HL-60/S4 (cell line): Measurements from ENCODE around the gene MEIG1.
"Not testable (repeated sequence)": the region's sequence is repeated elsewhere in the genome, so short reads cannot be mapped to it uniquely, and the experiment has no call there.

Experiments
- in situ Hi-C: fragments of 300-500 bp; cut with MboI; formaldehyde crosslinking; loops from 2 replicates; pipeline ENCODE4 v1.14.3; 2022; ENCODE audit warnings: low sequenced_read_pairs

The MEIG1 gene, protein sequence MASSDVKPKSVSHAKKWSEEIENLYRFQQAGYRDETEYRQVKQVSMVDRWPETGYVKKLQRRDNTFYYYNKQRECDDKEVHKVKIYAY

DNA sequence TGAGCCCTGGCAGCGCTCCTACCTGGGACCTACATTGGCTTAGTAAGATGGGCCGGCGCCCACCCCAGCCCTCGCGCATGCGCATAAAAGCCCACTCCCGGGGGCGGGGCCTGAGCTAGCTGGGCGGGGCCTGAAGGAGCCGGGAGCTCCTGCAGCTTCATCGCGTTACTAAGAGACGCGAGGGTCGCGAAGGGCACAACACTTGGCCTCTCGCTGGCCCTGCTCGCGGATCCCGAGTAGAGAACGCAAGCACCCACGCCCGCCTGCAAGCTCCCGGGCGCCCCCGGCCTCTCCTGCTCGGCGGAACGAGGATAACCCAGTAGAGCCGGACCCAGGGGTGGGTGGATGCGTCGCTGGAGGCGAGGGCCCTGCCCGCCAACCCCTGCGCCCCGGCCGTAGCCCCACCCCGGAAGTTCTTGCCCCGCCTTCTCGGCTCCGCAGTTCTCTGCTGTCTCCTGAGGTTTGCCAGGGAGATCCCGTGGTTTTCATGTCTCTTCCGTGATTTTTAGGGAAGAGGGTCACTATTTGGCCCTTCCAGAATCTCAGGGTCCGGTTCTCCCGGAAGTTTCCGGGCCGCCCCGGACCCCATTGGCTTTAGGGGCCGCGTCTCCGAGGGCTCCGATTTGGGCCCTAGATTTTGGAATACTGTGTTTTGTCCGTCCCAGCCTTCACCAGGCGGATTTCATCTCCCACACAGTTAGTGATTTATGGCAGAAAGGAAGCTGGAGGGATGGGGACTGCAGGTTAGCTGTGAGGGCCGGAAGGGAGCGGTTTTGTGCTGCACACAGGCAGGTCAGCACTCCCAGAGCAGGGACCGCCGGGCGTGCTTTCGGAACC lies at the start of gene MEIG1:
MEIG1 (plus strand) TSS at position 168 of the 837 bp plus-strand sequence. CDS start 7,081 bp downstream, outside the sequence.
- in situ Hi-C loops: no loop called here

DNA sequence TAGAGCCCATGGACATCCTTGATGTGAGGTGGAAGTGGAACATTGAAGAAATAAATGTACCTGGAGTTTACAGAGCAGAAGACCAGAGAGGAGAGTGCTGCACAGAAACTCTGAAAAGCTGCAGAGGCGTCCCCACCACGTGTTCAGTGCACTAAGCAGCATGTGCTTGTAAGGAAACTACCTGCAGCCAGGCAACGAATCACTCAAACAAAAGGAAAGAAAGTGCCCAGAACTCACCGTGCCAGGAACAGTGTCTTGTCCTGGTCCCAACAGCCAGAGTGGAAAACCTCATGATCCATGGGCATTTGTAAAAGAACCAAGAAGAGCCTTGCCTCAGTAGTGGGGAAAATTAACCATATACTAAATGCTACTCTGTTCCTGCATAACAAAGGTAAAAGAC lies 48.2 kb upstream of the MEIG1 start:
- in situ Hi-C loops: no loop called here

DNA sequence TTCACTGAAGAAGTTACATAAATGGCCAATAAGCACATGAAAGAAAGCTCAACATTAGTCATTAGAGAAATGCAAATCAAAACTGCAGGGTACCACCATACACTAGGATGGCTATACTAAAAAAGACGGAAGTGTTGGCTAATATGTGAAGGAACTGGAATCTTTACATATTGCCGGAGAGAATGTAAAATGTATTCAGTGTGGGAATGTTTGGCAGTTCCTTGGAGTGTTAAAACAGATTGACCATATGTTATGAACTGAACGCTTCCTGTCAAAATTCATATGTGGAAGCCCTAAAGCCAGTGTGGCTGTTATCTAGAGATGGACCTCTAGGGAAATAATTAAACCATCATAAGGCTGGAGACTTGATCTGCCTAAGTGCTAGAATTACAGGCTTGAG lies 47.4 kb upstream of the MEIG1 start:
- in situ Hi-C loops: no loop called here

DNA sequence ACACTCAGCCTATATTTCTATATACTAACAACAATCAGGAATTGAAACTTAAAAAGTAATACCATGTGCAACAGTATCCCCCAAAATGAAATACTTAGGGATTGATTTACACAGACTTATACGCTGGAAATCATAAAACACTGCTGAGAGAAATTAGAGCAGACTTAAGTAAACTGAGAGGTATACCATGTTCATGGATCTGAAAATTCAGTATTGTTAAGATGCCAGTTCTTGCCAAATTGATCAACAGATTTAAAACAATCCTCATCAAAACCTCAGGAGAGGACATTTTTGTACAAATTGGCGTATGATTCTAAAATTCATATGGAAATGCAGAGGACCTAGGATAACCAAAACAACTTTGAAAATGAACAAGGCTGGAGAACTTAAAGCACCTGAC lies 42.6 kb upstream of the MEIG1 start:
- in situ Hi-C loops: no loop called here

DNA sequence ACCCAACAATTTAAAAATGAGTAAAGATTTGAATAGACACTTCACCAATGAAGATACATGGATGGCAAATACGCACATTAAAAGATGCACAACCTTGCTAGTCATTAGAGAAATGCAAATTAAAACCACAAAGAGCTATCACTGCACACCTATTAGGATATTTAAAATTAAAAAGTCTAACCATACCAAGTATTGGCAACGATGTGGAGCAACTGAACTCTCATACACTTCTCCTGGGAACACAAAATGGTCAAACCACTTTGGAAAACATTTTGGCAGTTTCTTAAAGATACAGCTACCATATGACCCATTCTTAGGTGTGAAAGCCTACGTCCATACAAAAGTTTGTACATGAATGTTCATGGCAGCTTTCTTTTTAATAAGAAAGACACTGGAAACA lies 41.4 kb upstream of the MEIG1 start:
- in situ Hi-C loops: no loop called here

DNA sequence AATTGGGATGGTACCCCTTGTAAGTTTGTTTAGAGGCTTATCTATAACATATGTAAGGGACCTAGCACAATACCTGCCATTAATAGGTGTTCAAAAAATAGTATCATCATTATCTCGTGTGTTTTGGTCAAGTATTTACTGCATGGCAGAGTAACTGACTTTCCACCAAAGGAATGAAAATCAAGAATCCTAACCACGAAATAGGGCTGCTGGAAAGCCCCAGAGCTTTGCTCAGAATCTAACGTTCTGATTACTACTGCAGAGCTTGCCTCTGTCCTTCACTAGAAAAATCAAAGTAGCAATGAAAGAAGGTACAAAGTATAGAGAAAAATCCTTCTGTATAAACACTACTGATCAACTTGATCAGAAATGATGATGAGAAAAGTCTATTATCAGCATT lies 40.2 kb upstream of the MEIG1 start:
- in situ Hi-C loops: no loop called here

DNA sequence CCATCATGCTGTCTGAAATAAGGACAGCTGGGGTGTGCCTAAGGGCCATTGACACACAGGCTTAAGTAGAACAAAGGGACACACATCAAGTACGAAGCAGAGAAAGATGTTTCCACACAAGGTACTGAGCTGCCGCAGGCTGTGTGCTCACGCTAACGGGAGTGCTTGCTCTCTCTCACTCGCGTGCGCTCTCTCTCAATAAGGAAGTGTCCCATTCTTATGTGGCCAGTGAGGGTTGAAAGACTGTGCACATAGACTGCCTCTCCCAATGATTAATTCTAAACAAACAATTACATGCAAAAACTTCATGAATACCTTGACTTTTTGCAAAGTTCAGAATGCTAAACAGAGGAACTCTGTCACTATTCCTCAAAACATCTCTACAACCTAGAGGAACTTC lies 35.2 kb upstream of the MEIG1 start:
- in situ Hi-C loops: no loop called here

DNA sequence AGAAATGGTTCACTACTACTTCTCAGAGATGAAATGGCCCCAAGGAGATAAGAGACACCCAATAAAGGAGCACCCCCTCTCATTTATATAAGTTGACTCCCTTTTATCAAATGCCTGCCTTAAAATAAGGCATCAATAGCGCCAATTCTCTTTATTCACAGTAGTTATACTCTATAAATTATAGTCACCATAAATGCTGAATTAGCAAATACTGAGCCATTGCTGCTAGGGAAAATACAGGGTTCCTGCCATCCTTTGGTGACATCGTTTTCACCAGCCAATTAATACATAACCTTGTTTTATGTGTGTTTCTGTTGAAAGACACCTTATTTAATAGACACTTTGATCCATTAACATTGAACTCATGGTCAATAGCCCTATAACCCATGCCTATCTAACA lies 33.9 kb upstream of the MEIG1 start:
- in situ Hi-C loops: no loop called here

DNA sequence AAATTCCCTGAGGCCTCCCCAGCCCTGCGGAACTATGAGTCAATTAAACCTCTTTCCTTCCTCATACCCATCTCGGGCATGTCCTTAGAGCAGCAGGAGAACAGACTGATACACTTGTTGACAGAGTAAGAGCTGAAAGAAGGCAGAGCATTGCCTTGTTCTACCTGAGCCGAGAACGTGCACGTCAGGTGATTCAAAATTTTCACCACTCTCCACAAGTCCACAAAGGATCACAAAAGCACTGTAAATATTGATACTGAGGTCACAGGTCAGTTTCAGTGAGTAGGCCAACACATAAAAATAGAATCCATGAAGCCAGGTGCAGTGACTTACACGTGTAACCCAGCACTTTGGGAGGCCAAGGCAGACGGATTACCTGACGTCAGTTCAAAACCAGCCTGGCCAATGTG lies 33.1 kb upstream of the MEIG1 start:
- in situ Hi-C loops: no loop called here

DNA sequence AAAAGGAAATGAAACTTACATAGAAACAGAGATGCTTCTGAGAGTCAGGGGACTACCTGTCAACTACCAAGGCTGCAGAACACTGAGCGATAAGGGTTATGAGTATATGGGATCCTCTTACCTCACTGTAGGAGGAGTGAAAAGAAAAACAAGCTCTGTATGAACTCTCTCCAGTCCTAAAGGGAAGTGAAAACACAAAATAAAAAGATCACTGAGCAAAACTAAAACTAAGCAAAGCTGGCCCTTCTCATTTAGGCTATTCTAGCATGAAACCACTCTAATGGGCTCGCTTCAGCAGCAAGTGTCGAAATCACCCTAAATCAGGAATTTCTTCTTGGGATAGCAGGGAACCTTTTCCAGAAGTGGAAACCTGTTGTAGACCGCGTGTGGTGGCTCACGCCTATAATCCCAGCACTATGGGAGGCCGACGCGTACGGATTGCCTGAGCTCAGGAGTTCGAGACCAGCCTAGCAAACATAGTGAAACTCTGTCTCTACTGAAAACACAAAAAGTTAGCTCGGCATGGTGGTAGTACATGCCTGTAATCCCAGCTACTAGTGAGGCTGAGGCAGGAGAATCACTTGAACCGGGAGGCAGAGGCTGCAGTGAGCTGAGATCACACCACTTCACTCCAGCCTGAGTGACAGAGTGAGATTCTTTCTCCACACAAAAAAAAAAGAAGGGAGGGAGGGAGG lies 32.3 kb upstream of the MEIG1 start:
- in situ Hi-C loops: no loop called here

DNA sequence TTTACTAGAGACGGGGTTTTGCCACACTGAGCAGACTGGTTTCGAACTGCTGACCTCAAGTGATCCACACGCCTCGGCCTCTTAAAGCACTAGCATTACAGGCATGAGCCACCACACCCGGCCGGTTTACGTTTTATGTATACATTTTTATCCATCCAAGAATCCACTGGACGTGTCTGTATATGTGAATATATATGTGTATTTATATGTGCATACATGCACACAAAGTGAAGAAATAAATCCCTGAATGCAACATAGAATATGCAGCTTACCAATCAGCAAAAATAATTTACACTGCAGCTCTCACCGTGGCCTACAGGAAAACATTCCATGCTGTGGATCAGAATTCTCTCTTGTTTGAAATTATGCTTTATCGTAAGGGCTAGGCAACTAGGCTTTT lies 28.6 kb upstream of the MEIG1 start:
- in situ Hi-C loops: no loop called here

DNA sequence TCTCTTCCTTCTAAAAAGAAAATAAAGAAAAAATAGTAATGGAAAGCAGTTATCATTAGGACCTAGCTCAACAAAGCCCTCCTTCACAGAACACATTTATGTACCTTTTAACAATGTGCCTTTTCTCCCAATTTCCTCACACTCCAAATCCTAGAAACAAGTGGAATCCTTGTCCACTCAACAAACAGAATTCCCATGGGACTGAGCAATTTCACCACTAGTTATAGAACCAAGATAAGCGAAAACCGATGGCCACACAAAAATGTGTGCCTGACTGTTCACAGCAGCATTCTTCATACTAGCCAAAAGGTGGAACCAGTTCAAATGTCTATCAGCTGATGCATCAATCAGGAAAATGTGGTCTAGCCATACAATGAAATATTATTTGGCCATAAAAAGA lies 22.6 kb upstream of the MEIG1 start:
- in situ Hi-C loops: no loop called here

DNA sequence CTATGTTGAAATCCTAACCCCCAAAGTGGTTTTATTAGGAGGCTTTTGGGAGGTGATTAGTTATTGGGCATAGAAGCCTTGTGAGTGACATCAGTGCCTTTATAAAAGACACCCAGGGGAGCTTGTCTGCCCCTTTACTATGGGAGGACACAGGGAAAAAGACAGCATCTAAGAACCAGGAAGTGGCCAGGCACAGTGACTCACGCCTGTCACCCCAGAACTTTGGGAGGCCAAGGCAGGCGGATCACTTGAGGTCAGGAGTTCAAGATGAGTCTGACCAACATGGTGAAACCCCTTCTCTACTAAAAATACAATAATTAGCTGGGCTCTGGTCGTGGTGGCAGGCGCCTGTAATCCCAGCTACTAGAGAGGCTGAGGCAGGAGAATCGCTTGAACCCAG lies 20.2 kb upstream of the MEIG1 start:
- in situ Hi-C loops: not testable (repeated sequence)

DNA sequence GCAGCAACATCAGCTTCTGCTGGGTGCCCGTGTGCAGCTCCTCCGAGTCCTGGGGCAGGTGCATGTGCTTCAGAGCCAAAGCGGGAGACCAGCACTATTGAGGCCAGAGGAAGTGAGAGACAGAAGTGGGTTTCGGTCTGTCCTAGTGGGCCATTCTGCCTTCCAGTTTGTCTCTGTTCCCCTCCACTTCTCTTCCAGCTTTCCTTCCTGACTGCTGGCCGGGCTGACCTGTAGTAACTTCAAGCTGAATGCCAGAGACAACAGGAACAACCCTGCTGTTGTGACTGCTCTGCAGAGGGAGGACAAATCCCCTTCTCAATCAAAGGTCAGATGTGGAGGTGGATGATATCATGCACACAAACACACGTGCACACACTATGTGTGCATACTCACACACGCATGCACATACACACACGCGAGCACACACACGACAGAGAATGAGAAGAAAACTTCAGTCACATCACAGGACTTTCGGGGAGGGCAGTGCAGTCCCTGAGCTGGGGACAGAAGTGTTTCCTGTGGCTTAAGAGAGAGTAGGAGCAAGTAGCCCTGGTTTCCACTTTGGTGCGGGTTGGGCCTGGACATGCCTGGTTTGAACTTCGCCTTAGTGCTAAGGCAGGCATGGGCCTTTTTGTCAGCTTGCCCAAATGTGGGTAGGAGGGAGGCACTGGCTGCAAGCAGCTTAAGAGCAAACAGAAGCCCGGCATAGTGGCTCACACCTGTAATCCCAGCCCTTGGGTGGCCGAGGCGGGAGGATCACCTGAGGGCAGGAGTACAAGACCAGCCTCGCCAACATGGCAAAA lies 16.8 kb upstream of the MEIG1 start:
- in situ Hi-C loops: not testable (repeated sequence)

DNA sequence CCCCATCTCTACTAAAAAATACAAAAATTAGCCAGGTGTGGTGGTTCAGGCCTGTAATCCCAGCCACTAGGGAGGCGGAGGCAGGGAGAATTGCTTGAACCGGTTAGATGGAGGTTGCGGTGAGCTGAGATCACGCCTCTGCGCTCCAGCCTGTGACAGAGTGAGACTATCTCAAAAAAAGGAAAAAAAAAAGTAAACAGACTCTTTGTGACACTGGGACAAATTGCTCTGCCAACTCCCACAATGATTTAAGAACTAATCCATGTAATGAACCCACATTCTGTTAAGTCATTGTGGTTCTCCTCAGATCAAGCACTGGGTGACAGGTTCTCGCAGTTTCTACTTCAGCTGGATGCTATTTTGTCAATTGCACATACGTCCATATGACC lies 16.2 kb upstream of the MEIG1 start:
- in situ Hi-C loops: not testable (repeated sequence)

DNA sequence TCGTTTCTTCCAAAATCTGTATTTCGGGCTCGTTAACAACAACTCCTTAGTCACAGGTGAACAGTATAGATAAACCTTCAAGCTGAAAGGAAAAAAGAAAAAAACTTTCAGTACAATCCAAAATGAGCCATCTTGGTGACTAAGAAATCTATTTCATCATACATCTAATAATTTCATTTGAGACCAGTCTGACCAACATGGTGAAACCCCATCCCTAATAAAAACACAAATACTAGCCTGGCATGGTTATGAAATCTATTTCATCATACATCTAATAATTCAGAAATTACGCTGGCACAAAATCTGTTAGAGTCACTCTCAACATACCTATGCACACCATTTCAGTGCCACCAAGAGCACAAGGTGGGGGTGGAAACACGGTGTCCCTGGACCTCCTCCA lies 14.1 kb upstream of the MEIG1 start:
- in situ Hi-C loops: no loop called here

DNA sequence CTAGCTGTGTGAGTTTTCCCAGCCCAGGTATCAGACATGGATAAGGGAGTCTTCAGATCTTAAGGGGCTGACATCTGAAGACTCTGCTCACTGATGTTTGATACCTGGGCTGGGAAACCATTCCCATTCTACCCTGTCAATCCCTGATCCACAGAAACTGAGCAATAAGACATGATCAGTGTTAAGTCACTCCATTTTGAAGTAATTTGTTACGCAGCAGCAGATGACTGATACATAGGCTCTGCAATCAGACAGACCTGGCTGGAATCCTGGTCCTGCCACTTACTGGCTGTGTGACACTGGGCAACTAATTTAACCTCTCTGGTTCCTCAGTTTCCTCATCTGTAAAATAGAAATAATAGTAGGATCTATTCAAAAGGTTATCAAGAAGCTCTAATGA lies 11.9 kb upstream of the MEIG1 start:
- in situ Hi-C loops: no loop called here

DNA sequence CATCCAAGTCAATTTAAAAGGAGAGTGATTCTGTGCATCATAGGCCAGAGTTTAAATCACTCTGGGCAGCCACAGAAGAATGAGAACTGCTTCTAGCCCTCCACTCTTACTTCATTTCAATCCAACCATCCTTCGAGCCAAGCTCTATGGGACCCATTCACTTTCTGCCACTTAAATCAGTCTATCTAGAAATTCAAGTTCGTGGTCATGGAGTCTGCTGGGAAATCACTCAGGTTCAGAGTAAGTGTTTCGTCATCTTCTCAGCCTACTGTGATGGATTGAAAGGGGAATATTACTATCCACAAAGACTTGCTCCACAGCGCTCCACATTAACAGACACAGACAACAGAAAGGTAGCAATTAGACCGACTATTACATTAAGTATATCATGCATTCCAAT lies 9.9 kb upstream of the MEIG1 start:
- in situ Hi-C loops: no loop called here

DNA sequence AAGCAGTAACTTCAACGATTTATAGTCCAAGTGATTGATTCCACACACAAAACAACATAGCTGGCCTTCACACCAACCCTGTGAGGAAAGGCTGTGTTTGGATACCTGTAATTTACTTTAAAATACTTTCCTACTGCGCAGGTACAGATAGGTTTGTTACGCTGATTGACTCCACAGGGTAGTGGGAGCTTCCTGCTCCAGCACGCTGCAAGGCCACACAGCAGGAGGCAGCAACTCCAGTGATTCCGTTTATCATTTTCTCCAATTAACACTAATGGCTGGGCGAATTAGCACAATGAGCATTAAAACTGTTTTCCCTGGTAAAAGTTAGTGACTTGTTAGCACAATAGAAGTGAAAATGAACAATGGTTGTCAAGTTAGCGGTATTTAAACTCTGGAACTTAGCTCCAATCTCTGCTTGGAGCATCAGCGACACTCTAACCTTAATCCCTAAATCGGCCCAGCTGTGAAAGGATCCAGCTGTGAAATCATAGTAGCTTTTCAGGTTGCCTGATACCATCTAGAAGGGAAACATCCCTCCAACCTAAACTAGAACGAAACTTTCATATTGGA lies 6.3 kb upstream of the MEIG1 start:
- in situ Hi-C loops: no loop called here

DNA sequence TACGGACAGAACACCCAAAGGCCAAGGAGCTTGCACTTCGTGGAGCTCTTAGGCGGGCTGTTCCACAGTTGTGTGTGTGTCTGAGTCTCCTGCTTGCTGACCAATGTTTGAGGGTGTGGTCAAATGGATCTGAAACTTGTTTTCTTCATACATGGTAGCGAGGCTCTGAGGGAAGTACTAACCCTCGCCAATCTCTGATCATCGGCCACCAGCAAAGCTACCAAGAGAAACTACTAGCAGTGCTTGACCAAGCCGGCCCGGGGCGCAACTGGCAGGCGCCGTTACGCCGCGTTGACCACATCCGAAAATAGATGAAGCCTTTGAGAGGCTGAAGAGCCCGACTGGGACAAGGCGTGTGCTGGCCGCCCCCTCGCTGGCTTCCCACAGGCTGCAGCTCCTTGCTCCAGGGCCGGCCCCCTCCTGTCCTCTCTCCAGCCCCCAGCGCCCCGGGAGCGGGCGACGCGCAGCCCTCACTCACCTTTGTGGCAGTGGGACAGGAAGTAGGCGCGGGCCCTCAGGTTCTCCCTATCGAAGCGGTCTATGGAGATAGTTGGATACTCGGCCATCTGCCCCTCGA lies 5.7 kb upstream of the MEIG1 start:
- in situ Hi-C loops: no loop called here
